ENCODE data around the gene ALAD. TPM values are rescaled to one million over a fixed set of nuclear protein-coding genes. Genes with fewer than 3 reads are reported as not detected.

Gene ALAD
- total RNA-seq, 6 experiments from 2014 or later = 27.8 to 31.0 (median 30.3) TPM

GRCh38 chr9:113363336-113363735 lies 37.7 kb downstream of the ALAD start:
- H3K9me3 Mint-ChIP-seq = no peaks in the 10 kb centered on the region
- no peaks in the 10 kb centered on the region for H3K36me3 Mint-ChIP-seq (ENCODE audit: low read depth)
- no peak for TF ChIP-seq CTCF (IDR thresholded peaks at IDR 0.05)
- DNase-seq = no peak
- H3K4me3 Mint-ChIP-seq = no peak overlapping the region
- H3K4me1 Mint-ChIP-seq (ENCODE audit: low read depth) = peaks cover 10% of the 10 kb centered on the region
- no peak overlapping the region for H3K27ac Mint-ChIP-seq
- H3K27me3 Mint-ChIP-seq (ENCODE audit: insufficient read depth) = peaks cover 19% of the 10 kb centered on the region

GRCh38 chr9:113361304-113362018 lies 39.6 kb downstream of the ALAD start:
- H3K27me3 Mint-ChIP-seq (ENCODE audit: insufficient read depth) = peaks cover 17% of the 10 kb centered on the region
- DNase-seq = no peak
- no peak overlapping the region for H3K27ac Mint-ChIP-seq
- no peaks in the 10 kb centered on the region for H3K9me3 Mint-ChIP-seq
- no peak for TF ChIP-seq CTCF (IDR thresholded peaks at IDR 0.05)
- H3K36me3 Mint-ChIP-seq (ENCODE audit: low read depth) = no peaks in the 10 kb centered on the region
- H3K4me1 Mint-ChIP-seq (ENCODE audit: low read depth) = peaks cover 10% of the 10 kb centered on the region
- H3K4me3 Mint-ChIP-seq = no peak overlapping the region

- no peaks in the 10 kb centered on the region for H3K36me3 Mint-ChIP-seq (ENCODE audit: low read depth)
- H3K9me3 Mint-ChIP-seq = no peaks in the 10 kb centered on the region
- no peak for DNase-seq
- H3K4me1 Mint-ChIP-seq (ENCODE audit: low read depth) = peaks cover 10% of the 10 kb centered on the region
- H3K4me3 Mint-ChIP-seq = no peak overlapping the region
- no peak overlapping the region for H3K27ac Mint-ChIP-seq
- no peak for TF ChIP-seq CTCF (IDR thresholded peaks at IDR 0.05)
- H3K27me3 Mint-ChIP-seq (ENCODE audit: insufficient read depth) = peaks cover 26% of the 10 kb centered on the region
Measured at GRCh38 chr9:113360242-113360842, 40.7 kb downstream of the ALAD start.

GRCh38 chr9:113359385-113359784 lies 41.7 kb downstream of the ALAD start:
- no peak overlapping the region for H3K4me3 Mint-ChIP-seq
- no peaks in the 10 kb centered on the region for H3K36me3 Mint-ChIP-seq (ENCODE audit: low read depth)
- no peak for TF ChIP-seq CTCF (IDR thresholded peaks at IDR 0.05)
- no peak for DNase-seq
- H3K27ac Mint-ChIP-seq = no peak overlapping the region
- peaks cover 26% of the 10 kb centered on the region for H3K27me3 Mint-ChIP-seq (ENCODE audit: insufficient read depth)
- H3K9me3 Mint-ChIP-seq = no peaks in the 10 kb centered on the region
- peaks cover 10% of the 10 kb centered on the region for H3K4me1 Mint-ChIP-seq (ENCODE audit: low read depth)

GRCh38 chr9:113356686-113357292 lies 44.3 kb downstream of the ALAD start:
- H3K27me3 Mint-ChIP-seq (ENCODE audit: insufficient read depth) = peaks cover 35% of the 10 kb centered on the region
- H3K9me3 Mint-ChIP-seq = no peaks in the 10 kb centered on the region
- no peaks in the 10 kb centered on the region for H3K36me3 Mint-ChIP-seq (ENCODE audit: low read depth)
- DNase-seq = no peak
- H3K27ac Mint-ChIP-seq = no peak overlapping the region
- no peak overlapping the region for H3K4me3 Mint-ChIP-seq
- peaks cover 10% of the 10 kb centered on the region for H3K4me1 Mint-ChIP-seq (ENCODE audit: low read depth)
- no peak for TF ChIP-seq CTCF (IDR thresholded peaks at IDR 0.05)
